ENCODE measurements around the gene LRMDA. TPM values are rescaled to one million over a fixed set of nuclear protein-coding genes. Genes with fewer than 3 reads are reported as not detected.

Gene LRMDA
- total and polyA plus RNA-seq, 2 of the 4 experiments (the other 2 are of a cell fraction), result 0.07 TPM; not detected in 1

DNA sequence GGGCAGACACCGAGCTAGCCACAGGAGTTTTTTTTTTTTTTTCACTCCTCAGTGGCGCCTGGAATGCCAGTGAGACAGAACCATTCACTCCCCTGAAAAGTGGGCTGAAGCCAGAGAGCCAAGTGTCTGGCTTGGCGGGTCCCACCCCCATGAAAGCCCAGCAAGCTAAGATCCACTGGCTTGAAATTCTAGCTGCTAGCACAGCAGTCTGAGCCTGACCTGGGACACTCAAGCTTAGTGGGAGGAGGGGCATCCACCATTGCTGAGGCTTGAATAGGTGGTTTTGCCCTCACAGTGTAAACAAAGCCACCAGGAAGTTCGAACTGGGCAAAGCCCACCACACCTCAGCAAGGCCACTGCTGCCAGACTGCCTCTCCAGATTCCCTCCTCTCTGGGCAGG lies 144.5 kb downstream of the LRMDA start:
- Histone ChIP-seq H2BK20ac (ENCODE audit: low read depth, low read length) (no peak overlapping the region), H4K91ac (ENCODE audit: insufficient read depth, low read depth, low read length) (no peak overlapping the region), H3K4ac (ENCODE audit: low read depth, low read length) (no peak overlapping the region), H3K27ac (ENCODE audit: insufficient read depth, low read length) (no peak overlapping the region), H3K9me1 (ENCODE audit: insufficient read depth, low read length) (no peaks in the 10 kb centered on the region), H2AK9ac (replicated peaks; ENCODE audit: low read depth, low read length, poor library complexity) (no peak overlapping the region), H3K4me3 (ENCODE audit: insufficient read depth, low read depth, low read length) (no peak overlapping the region), H3K27me3 (ENCODE audit: control insufficient read depth, insufficient read depth, low read length) (no peaks in the 10 kb centered on the region), H3K9me3 (ENCODE audit: control insufficient read depth, insufficient read depth, low read length) (peaks cover 3% of the 10 kb centered on the region; the same call in 1 of the 2 replicates), H4K5ac (ENCODE audit: low read depth, low read length) (no peak overlapping the region), H3K9ac (ENCODE audit: low read depth, low read length) (no peak overlapping the region), H2BK120ac (ENCODE audit: low read depth, low read length) (no peak overlapping the region), H3K23ac (ENCODE audit: low read depth, low read length) (no peak overlapping the region), H3K56ac (ENCODE audit: extremely low read depth, insufficient read depth, low read length) (no peak overlapping the region), H3K4me2 (ENCODE audit: low read depth, low read length) (no peak overlapping the region), H2BK5ac (ENCODE audit: low read depth, low read length, poor library complexity, severe bottlenecking) (no peak overlapping the region), H2AK5ac (ENCODE audit: low read depth, low read length) (no peak overlapping the region), H3K79me1 (ENCODE audit: low read depth in 1 of 2, low read length in 2 of 2) (no peaks in the 10 kb centered on the region), H4K8ac (ENCODE audit: low read depth in 2 of 2, low read length in 2 of 2) (no peak overlapping the region), H3K4me1 (ENCODE audit: control insufficient read depth, insufficient read depth, low read length) (no peaks in the 10 kb centered on the region), H3K18ac (ENCODE audit: low read depth, low read length) (no peak overlapping the region), H3K14ac (replicated peaks; ENCODE audit: low read depth, low read length) (no peak overlapping the region), H2BK15ac (ENCODE audit: low read depth, low read length) (no peak overlapping the region), H2AFZ (replicated peaks; ENCODE audit: low read length, poor library complexity) (no peak overlapping the region), H4K20me1 (ENCODE audit: insufficient read depth, low read length) (no peaks in the 10 kb centered on the region), H3K36me3 (ENCODE audit: control insufficient read depth, insufficient read depth, low read length) (no peaks in the 10 kb centered on the region)
- DNase-seq (no peak), ATAC-seq (ENCODE audit: low read depth) (no peak)
- BruUV-seq (replicated peaks), result no TSS peak
- intact Hi-C loops (cut with micrococcal nuclease), result no loop called here
- in situ Hi-C loops (cut with MboI; ENCODE audit: low sequenced_read_pairs), result no loop called here
- no CpG with 5 or more reads among the region's 4 CpGs for WGBS, 2 experiments (ENCODE audit: extremely low coverage in 2 of 2, insufficient read length in 1 of 2)
- dilution Hi-C loops (cut with HindIII; ENCODE audit: low sequenced_read_pairs, unreplicated experiment), result no loop called here
- POLR2A ChIA-PET (ENCODE audit: unreplicated experiment), result no interaction called here
- TF ChIP-seq MXI1 (IDR thresholded peaks at IDR 0.05; ENCODE audit: borderline replicate concordance, low read depth, low read length), result no peak
- TF ChIP-seq SMC3 (IDR thresholded peaks at IDR 0.05; ENCODE audit: low read depth, low read length), result no peak
- TF ChIP-seq, protein P1, sequence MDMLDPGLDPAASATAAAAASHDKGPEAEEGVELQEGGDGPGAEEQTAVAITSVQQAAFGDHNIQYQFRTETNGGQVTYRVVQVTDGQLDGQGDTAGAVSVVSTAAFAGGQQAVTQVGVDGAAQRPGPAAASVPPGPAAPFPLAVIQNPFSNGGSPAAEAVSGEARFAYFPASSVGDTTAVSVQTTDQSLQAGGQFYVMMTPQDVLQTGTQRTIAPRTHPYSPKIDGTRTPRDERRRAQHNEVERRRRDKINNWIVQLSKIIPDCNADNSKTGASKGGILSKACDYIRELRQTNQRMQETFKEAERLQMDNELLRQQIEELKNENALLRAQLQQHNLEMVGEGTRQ (IDR thresholded peaks at IDR 0.05; ENCODE audit: low read depth, low read length), result no peak
- TF ChIP-seq RFX5 (IDR thresholded peaks at IDR 0.05; ENCODE audit: low read depth, low read length), result no peak
- no peak for TF ChIP-seq MAZ (IDR thresholded peaks at IDR 0.05; ENCODE audit: borderline replicate concordance, low read depth, low read length)
- TF ChIP-seq FOS (IDR thresholded peaks at IDR 0.05; ENCODE audit: low read depth, low read length), result no peak
- TF ChIP-seq, protein P2, sequence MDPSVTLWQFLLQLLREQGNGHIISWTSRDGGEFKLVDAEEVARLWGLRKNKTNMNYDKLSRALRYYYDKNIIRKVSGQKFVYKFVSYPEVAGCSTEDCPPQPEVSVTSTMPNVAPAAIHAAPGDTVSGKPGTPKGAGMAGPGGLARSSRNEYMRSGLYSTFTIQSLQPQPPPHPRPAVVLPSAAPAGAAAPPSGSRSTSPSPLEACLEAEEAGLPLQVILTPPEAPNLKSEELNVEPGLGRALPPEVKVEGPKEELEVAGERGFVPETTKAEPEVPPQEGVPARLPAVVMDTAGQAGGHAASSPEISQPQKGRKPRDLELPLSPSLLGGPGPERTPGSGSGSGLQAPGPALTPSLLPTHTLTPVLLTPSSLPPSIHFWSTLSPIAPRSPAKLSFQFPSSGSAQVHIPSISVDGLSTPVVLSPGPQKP (IDR thresholded peaks at IDR 0.05; ENCODE audit: borderline replicate concordance, low read depth, low read length), result no peak
- TF ChIP-seq RCOR1 (IDR thresholded peaks at IDR 0.05; ENCODE audit: insufficient replicate concordance, low read length), result no peak
- no peak for TF ChIP-seq NFE2L2 (IDR thresholded peaks at IDR 0.05; ENCODE audit: low read depth, low read length)
- TF ChIP-seq, protein P3, sequence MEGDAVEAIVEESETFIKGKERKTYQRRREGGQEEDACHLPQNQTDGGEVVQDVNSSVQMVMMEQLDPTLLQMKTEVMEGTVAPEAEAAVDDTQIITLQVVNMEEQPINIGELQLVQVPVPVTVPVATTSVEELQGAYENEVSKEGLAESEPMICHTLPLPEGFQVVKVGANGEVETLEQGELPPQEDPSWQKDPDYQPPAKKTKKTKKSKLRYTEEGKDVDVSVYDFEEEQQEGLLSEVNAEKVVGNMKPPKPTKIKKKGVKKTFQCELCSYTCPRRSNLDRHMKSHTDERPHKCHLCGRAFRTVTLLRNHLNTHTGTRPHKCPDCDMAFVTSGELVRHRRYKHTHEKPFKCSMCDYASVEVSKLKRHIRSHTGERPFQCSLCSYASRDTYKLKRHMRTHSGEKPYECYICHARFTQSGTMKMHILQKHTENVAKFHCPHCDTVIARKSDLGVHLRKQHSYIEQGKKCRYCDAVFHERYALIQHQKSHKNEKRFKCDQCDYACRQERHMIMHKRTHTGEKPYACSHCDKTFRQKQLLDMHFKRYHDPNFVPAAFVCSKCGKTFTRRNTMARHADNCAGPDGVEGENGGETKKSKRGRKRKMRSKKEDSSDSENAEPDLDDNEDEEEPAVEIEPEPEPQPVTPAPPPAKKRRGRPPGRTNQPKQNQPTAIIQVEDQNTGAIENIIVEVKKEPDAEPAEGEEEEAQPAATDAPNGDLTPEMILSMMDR (conservative IDR thresholded peaks at IDR 0.05; ENCODE audit: low read depth, low read length), result no peak
- TF ChIP-seq CHD1 (IDR thresholded peaks at IDR 0.05; ENCODE audit: low read depth, low read length), result no peak
- TF ChIP-seq RAD21 (IDR thresholded peaks at IDR 0.05; ENCODE audit: low read length), result no peak
- CTCF ChIA-PET, result no interaction called here

All from IMR-90 (cell line).